Cortex of kidney (tissue), 1 donor: ENCODE data around the gene ZXDC.

Experiments
- DNase-seq: peaks from one replicate; lab custom pipeline; 2025; lab: John Stamatoyannopoulos, UW

ZXDC gene

GRCh38 chr3:126394977-126395321 lies 80.7 kb downstream of the ZXDC start:
- no peak for DNase-seq

- no peak for DNase-seq
Observed at GRCh38 chr3:126394179-126394976, 81.3 kb downstream of the ZXDC start, which contains the start of gene CFAP100. Gene CFAP100, plus strand, starts transcription at chr3:126394909. Its CDS starts 1,092 bp downstream, at chr3:126396001.

GRCh38 chr3:126393563-126393962 lies 82.1 kb downstream of the ZXDC start:
- no peak for DNase-seq

- DNase-seq, result no peak
Observed at GRCh38 chr3:126392246-126392645, 83.4 kb downstream of the ZXDC start.

- DNase-seq, result no peak
Observed at GRCh38 chr3:126391631-126392030, 84.1 kb downstream of the ZXDC start.

GRCh38 chr3:126390751-126391150 lies 84.9 kb downstream of the ZXDC start:
- no peak for DNase-seq

GRCh38 chr3:126390201-126390600 lies 85.5 kb downstream of the ZXDC start:
- no peak for DNase-seq

GRCh38 chr3:126389794-126390146 lies 85.9 kb downstream of the ZXDC start:
- DNase-seq, result no peak

GRCh38 chr3:126389112-126389793 lies 86.4 kb downstream of the ZXDC start:
- DNase-seq, result peak; percentile 47
